HepG2 (cell line): Measurements from ENCODE around the gene KATNB1. TPM values are rescaled to one million over a fixed set of nuclear protein-coding genes. Genes with fewer than 3 reads are reported as not detected.
"Not testable (repeated sequence)": the region's sequence is repeated elsewhere in the genome, so short reads cannot be mapped to it uniquely, and the experiment has no call there.

Source experiments
- ATAC-seq: fragments of 200-7000 bp; cut with Tn5 transposase; 3 replicates; pipeline ENCODE4 v1.9.1; 2020; ENCODE audit warnings: mild to moderate bottlenecking, moderate library complexity
- BruUV-seq: library from RNA; stranded (reverse); fragments of 400-500 nt; replicated peaks from 2 replicates; lab custom pipeline; 2021; lab: Mats Ljungman, UMichigan
- CTCF ChIA-PET: fragments of 300-600 bp; formaldehyde crosslinking; extraction: SDS; loops from one replicate; lab custom pipeline; 2021; ENCODE audit warnings: low total read pairs, inconsistent platforms, low intra/inter-chr PET ratio; lab: Yijun Ruan, JAX
- POLR2A ChIA-PET: fragments of 350-600 bp; sonication (Branson Sonifier 250); formaldehyde crosslinking; loops from one replicate; lab custom pipeline; 2020; ENCODE audit warnings: antibody characterized with exemption, inconsistent platforms; lab: Yijun Ruan, JAX
- DNase-seq: peaks from one replicate; pipeline ENCODE4 v3.0.0-alpha.2; 2015; ENCODE audit warnings: low spot score
- FAIRE-seq: peaks from 3 replicates; lab custom pipeline; 2011; peaks lifted over from hg19 to GRCh38; lab: Jason Lieb, UNC
- H2AFZ ChIP-seq: one replicate; pipeline ENCODE4 v1.6.1; 2011; ENCODE audit warnings: low read length, inconsistent platforms
- H3K27ac ChIP-seq: fragments of 300-600 bp; 3 replicates; pipeline ENCODE4 v1.8.0; 2011; ENCODE audit warnings: mixed run types, mild to moderate bottlenecking, mixed read lengths, low read length, inconsistent platforms; ENCODE audit not compliant: insufficient read depth; ENCODE audit errors: extremely low read length
- H3K27me3 ChIP-seq, 2 experiments: fragments of 200-600 bp in 1 of 2; 2 replicates in 1 of 2; 3 replicates in 1 of 2; pipeline versions ENCODE4 v1.6.0 to v1.8.0; 2011; ENCODE audit warnings: low read length in 2 of 2, mild to moderate bottlenecking in 2 of 2, moderate library complexity in 2 of 2, inconsistent platforms in 1 of 2; ENCODE audit not compliant: insufficient read depth in 2 of 2, control insufficient read depth in 1 of 2
- H3K36me3 ChIP-seq, 2 experiments: fragments of 200-600 bp in 1 of 2; replicated peaks in 1 of 2; 2 replicates in 1 of 2; 3 replicates in 1 of 2; pipeline versions ENCODE4 v1.5.1 to v1.8.0; 2011; ENCODE audit warnings: low read length in 2 of 2, inconsistent platforms in 1 of 2; ENCODE audit not compliant: insufficient read depth in 2 of 2, control insufficient read depth in 1 of 2
- H3K4me1 ChIP-seq: 2 replicates; pipeline ENCODE4 v1.5.1; 2012; ENCODE audit warnings: low read length, inconsistent platforms; ENCODE audit not compliant: insufficient read depth
- H3K4me2 ChIP-seq: 2 replicates; pipeline ENCODE4 v1.6.0; 2011; ENCODE audit warnings: low read depth, low read length, inconsistent platforms
- H3K4me3 ChIP-seq, 3 experiments: fragments of 200-600 bp in 1 of 3; sonication (generic), shearing (Covaris generic) in 1 of 3; replicated peaks in 1 of 3; 2 replicates each; pipeline ENCODE4 v1.5.1; 2011 to 2016; ENCODE audit warnings: low read length in 3 of 3, inconsistent platforms in 2 of 3, low read depth in 2 of 3, mild to moderate bottlenecking in 2 of 3, control low read depth in 1 of 3, mixed read lengths in 1 of 3; ENCODE audit not compliant: insufficient read depth in 1 of 3
- H3K79me2 ChIP-seq: one replicate; pipeline ENCODE4 v1.6.1; 2011; ENCODE audit warnings: low read length, inconsistent platforms; ENCODE audit not compliant: insufficient read depth
- H3K9ac ChIP-seq: 2 replicates; pipeline ENCODE4 v1.6.0; 2011; ENCODE audit warnings: mild to moderate bottlenecking, low read depth, low read length, inconsistent platforms; ENCODE audit not compliant: insufficient read depth
- H3K9me3 ChIP-seq: 2 replicates; pipeline ENCODE4 v1.5.1; 2012; ENCODE audit warnings: mild to moderate bottlenecking, low read length
- H4K20me1 ChIP-seq: 2 replicates; pipeline ENCODE4 v1.6.0; 2011; ENCODE audit warnings: inconsistent platforms, mild to moderate bottlenecking, low read length, moderate library complexity; ENCODE audit not compliant: insufficient read depth
- BRD4 ChIP-seq: sonication (generic); formaldehyde crosslinking; IDR thresholded peaks from 2 replicates; pipeline ENCODE4 v1.4.0; 2020; ENCODE audit warnings: missing genetic modification reagents
- JARID2 ChIP-seq: sonication (generic); formaldehyde crosslinking; IDR thresholded peaks from 2 replicates; pipeline ENCODE4 v1.8.1; 2023; ENCODE audit warnings: missing genetic modification reagents, inconsistent platforms; ENCODE audit not compliant: insufficient replicate concordance
- MYPOP ChIP-seq: sonication (generic); formaldehyde crosslinking; IDR thresholded peaks from 2 replicates; pipeline ENCODE4 v1.8.1; 2023; ENCODE audit warnings: mild to moderate bottlenecking, moderate library complexity, missing genetic modification reagents
- RFXANK ChIP-seq: IDR thresholded peaks from 2 replicates; pipeline ENCODE4 v1.6.1; 2016
- SIX1 ChIP-seq: sonication (generic); formaldehyde crosslinking; IDR thresholded peaks from 2 replicates; pipeline ENCODE4 v1.4.0; 2020; ENCODE audit warnings: missing genetic modification reagents, borderline replicate concordance
- SMAD3 ChIP-seq: sonication (generic); formaldehyde crosslinking; IDR thresholded peaks from 2 replicates; pipeline ENCODE4 v1.4.0; 2020; ENCODE audit warnings: missing genetic modification reagents
- ZNF160 ChIP-seq: sonication (generic); formaldehyde crosslinking; IDR thresholded peaks from 2 replicates; pipeline ENCODE4 v1.8.0; 2022; ENCODE audit warnings: mild to moderate bottlenecking, inconsistent platforms, missing genetic modification reagents
- ZNF264 ChIP-seq: sonication (generic); formaldehyde crosslinking; IDR thresholded peaks from 2 replicates; pipeline ENCODE4 v1.4.0; 2020; ENCODE audit warnings: missing genetic modification reagents
- ZNF362 ChIP-seq: sonication (generic); formaldehyde crosslinking; IDR thresholded peaks from 2 replicates; pipeline ENCODE4 v1.4.0; 2020; ENCODE audit warnings: missing genetic modification reagents, mild to moderate bottlenecking, borderline replicate concordance
- ZNF567 ChIP-seq: sonication (generic); formaldehyde crosslinking; IDR thresholded peaks from 2 replicates; pipeline ENCODE4 v1.8.1; 2023; ENCODE audit warnings: mild to moderate bottlenecking, missing genetic modification reagents, borderline replicate concordance
- ZNF766 ChIP-seq: sonication (generic); formaldehyde crosslinking; IDR thresholded peaks from 2 replicates; pipeline ENCODE4 v1.5.0; 2020; ENCODE audit warnings: missing genetic modification reagents, borderline replicate concordance
- WGBS: methylation state at CpG from one replicate; pipeline ENCODE4 v1.1.6; 2017; ENCODE audit warnings: low lambda C conversion rate; 5-methylcytosine and 5-hydroxymethylcytosine counted together
- in situ Hi-C: cut with HindIII; loops from 2 replicates; pipeline ENCODE4 v1.10.0; 2017; ENCODE audit warnings: low pct_unique_long_range_greater_than_20kb; ENCODE audit not compliant: extremely low pct_ligation_motif_present
- intact Hi-C: fragments of 100-400 bp; cut with micrococcal nuclease; formaldehyde crosslinking; loops from one replicate; pipeline ENCODE4 v1.10.0; 2022; ENCODE audit not compliant: unreplicated experiment
- polyA plus RNA-seq, 8 experiments: library from polyadenylated mRNA; depleted of rRNA in 3 of 8; stranded (reverse) in 7 of 8; unstranded in 1 of 8; fragments of >200 nt; fragmentation: Illumina TruSeq in 4 of 8; extraction: Trizol in 4 of 8; gene quantifications; 2 replicates each; pipeline versions ENCODE4 v1.2.1 to v1.2.3, GENCODE V29; 2011 to 2016; ENCODE audit warnings: low read depth in 4 of 8, missing spikeins in 1 of 8, mixed read lengths in 1 of 8; ENCODE audit not compliant: insufficient read depth in 1 of 8
- total RNA-seq, 5 experiments: library from RNA; depleted of rRNA; stranded (reverse); fragments of >200 nt; fragmentation: Illumina TruSeq; extraction: Trizol; gene quantifications; 2 replicates each; pipeline ENCODE4 v1.2.3, GENCODE V29; 2016; ENCODE audit warnings: low read depth in 1 of 5
- TF ChIP-seq, protein P1 (sequence below): sonication (generic); formaldehyde crosslinking; IDR thresholded peaks from 2 replicates; pipeline ENCODE4 v1.9.0; 2022; ENCODE audit warnings: missing genetic modification reagents, mild to moderate bottlenecking, borderline replicate concordance
- TF ChIP-seq, protein P2 (sequence below), 2 experiments: sonication (generic) in 1 of 2; formaldehyde crosslinking in 1 of 2; IDR thresholded peaks; 2 replicates each; pipeline versions ENCODE4 v1.4.0 to v1.6.1; 2018 to 2020; ENCODE audit warnings: missing genetic modification reagents in 2 of 2, borderline replicate concordance in 1 of 2, low read depth in 1 of 2, mild to moderate bottlenecking in 1 of 2, missing biosample characterization in 1 of 2
- TF ChIP-seq, protein P3 (sequence below): sonication (generic); formaldehyde crosslinking; IDR thresholded peaks from 2 replicates; pipeline ENCODE4 v1.5.0; 2020; ENCODE audit warnings: mild to moderate bottlenecking, missing genetic modification reagents

KATNB1 gene
- total and polyA plus RNA-seq, 2 of the 13 experiments (the other 11 are each of a cell fraction or from before 2014, with no cell fraction given): 31.5 to 43.5 TPM

GRCh38 chr16:57782607-57783055, 47.1 kb downstream of the KATNB1 start:
- Histone ChIP-seq H3K4me2 (peak overlapping the region; percentile 64), H3K36me3 (peaks cover 7 to 14% of the 10 kb centered on the region in 2 experiments; a peak in 4 of 5 replicates), H3K4me1 (peaks cover 53% of the 10 kb centered on the region), H3K27ac (peak overlapping the region; percentile 81), H3K4me3 (peak overlapping the region in 1 of 3 experiments; percentile 38; a peak in 2 of 6 replicates), H3K9ac (peak overlapping the region; percentile 21; the same call in 1 of the 2 replicates)
- in situ Hi-C loops, H4K20me1 ChIP-seq, H3K79me2 ChIP-seq, H3K9me3 ChIP-seq, H3K27me3 ChIP-seq, BruUV-seq, H2AFZ ChIP-seq: not testable (repeated sequence)
- CTCF ChIA-PET: interaction anchor here (1.2 to 1.6 kb wide), 6 partner anchors 16 to 134 kb away, joined by 3 to 17 read pairs (median 4); no protein-coding TSS in a partner anchor
- intact Hi-C loops: loop anchor here (1.0 to 5.0 kb wide), 5 partner anchors 15 to 80 kb away; no protein-coding TSS in a partner anchor
- ATAC-seq: peak; percentile 45
- POLR2A ChIA-PET: interaction anchor here (0.6 to 8.1 kb wide), 27 partner anchors 9 to 242 kb away, joined by 3 to 141 read pairs (median 4); partner anchors contain the start of genes KATNB1, KIFC3, USB1 and ZNF319
- 2% methylated on average over 11 of the region's 11 CpGs for WGBS
- peak; percentile 63 for FAIRE-seq
- peak; percentile 70 for DNase-seq
- 0 out of 2 replicates have a peak, but pooled peaks have one; percentile 30 for TF ChIP-seq BRD4 (CRISPR knock-in tag)
- TF ChIP-seq, protein P1, sequence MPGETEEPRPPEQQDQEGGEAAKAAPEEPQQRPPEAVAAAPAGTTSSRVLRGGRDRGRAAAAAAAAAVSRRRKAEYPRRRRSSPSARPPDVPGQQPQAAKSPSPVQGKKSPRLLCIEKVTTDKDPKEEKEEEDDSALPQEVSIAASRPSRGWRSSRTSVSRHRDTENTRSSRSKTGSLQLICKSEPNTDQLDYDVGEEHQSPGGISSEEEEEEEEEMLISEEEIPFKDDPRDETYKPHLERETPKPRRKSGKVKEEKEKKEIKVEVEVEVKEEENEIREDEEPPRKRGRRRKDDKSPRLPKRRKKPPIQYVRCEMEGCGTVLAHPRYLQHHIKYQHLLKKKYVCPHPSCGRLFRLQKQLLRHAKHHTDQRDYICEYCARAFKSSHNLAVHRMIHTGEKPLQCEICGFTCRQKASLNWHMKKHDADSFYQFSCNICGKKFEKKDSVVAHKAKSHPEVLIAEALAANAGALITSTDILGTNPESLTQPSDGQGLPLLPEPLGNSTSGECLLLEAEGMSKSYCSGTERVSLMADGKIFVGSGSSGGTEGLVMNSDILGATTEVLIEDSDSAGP (CRISPR knock-in tag): 0 out of 2 replicates have a peak, but pooled peaks have one; percentile 8
- TF ChIP-seq ZNF362 (CRISPR knock-in tag): peak; percentile 43; the same call in 1 of the 2 replicates
- 0 out of 2 replicates have a peak, but pooled peaks have one; percentile 68 for TF ChIP-seq RFXANK (CRISPR knock-in tag)
- peak; percentile 43; the same call in 1 of the 2 replicates for TF ChIP-seq MYPOP (CRISPR knock-in tag)
- TF ChIP-seq ZNF567 (CRISPR knock-in tag): 0 out of 2 replicates have a peak, but pooled peaks have one; percentile 8
- peak; percentile 90 for TF ChIP-seq ZNF264 (CRISPR knock-in tag)
- TF ChIP-seq, protein P2, sequence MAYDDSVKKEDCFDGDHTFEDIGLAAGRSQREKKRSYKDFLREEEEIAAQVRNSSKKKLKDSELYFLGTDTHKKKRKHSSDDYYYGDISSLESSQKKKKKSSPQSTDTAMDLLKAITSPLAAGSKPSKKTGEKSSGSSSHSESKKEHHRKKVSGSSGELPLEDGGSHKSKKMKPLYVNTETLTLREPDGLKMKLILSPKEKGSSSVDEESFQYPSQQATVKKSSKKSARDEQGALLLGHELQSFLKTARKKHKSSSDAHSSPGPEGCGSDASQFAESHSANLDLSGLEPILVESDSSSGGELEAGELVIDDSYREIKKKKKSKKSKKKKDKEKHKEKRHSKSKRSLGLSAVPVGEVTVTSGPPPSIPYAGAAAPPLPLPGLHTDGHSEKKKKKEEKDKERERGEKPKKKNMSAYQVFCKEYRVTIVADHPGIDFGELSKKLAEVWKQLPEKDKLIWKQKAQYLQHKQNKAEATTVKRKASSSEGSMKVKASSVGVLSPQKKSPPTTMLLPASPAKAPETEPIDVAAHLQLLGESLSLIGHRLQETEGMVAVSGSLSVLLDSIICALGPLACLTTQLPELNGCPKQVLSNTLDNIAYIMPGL (CRISPR knock-in tag; IDR thresholded peaks at IDR 0.05; ENCODE audit: borderline replicate concordance in 1 of 2, low read depth in 1 of 2): peak in 1 of 2 experiments; percentile 65; a peak in 1 of 4 replicates
- TF ChIP-seq ZNF160: 0 out of 2 replicates have a peak, but pooled peaks have one; percentile 18
- TF ChIP-seq ZNF766: peak; percentile 85
- peak; percentile 89 for TF ChIP-seq SIX1 (CRISPR knock-in tag)
- TF ChIP-seq SMAD3 (CRISPR knock-in tag): peak; percentile 86
- TF ChIP-seq, protein P3, sequence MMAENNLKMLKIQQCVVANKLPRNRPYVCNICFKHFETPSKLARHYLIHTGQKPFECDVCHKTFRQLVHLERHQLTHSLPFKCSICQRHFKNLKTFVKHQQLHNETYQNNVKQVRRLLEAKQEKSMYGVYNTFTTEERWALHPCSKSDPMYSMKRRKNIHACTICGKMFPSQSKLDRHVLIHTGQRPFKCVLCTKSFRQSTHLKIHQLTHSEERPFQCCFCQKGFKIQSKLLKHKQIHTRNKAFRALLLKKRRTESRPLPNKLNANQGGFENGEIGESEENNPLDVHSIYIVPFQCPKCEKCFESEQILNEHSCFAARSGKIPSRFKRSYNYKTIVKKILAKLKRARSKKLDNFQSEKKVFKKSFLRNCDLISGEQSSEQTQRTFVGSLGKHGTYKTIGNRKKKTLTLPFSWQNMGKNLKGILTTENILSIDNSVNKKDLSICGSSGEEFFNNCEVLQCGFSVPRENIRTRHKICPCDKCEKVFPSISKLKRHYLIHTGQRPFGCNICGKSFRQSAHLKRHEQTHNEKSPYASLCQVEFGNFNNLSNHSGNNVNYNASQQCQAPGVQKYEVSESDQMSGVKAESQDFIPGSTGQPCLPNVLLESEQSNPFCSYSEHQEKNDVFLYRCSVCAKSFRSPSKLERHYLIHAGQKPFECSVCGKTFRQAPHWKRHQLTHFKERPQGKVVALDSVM (CRISPR knock-in tag): peak; percentile 84
- TF ChIP-seq JARID2 (CRISPR knock-in tag): peak; percentile 42
